GM19351 (cell line): ENCODE data around the gene STX5.
"Not testable (repeated sequence)": the region's sequence is repeated elsewhere in the genome, so short reads cannot be mapped to it uniquely, and the experiment has no call there.

Experiments used
- ATAC-seq: cut with Tn5 transposase; IDR thresholded peaks from one replicate; pipeline ENCODE4 v1.9.1; 2021; ENCODE audit warnings: mild to moderate bottlenecking, moderate library complexity; ENCODE audit not compliant: unreplicated experiment

STX5 gene, protein sequence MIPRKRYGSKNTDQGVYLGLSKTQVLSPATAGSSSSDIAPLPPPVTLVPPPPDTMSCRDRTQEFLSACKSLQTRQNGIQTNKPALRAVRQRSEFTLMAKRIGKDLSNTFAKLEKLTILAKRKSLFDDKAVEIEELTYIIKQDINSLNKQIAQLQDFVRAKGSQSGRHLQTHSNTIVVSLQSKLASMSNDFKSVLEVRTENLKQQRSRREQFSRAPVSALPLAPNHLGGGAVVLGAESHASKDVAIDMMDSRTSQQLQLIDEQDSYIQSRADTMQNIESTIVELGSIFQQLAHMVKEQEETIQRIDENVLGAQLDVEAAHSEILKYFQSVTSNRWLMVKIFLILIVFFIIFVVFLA

DNA sequence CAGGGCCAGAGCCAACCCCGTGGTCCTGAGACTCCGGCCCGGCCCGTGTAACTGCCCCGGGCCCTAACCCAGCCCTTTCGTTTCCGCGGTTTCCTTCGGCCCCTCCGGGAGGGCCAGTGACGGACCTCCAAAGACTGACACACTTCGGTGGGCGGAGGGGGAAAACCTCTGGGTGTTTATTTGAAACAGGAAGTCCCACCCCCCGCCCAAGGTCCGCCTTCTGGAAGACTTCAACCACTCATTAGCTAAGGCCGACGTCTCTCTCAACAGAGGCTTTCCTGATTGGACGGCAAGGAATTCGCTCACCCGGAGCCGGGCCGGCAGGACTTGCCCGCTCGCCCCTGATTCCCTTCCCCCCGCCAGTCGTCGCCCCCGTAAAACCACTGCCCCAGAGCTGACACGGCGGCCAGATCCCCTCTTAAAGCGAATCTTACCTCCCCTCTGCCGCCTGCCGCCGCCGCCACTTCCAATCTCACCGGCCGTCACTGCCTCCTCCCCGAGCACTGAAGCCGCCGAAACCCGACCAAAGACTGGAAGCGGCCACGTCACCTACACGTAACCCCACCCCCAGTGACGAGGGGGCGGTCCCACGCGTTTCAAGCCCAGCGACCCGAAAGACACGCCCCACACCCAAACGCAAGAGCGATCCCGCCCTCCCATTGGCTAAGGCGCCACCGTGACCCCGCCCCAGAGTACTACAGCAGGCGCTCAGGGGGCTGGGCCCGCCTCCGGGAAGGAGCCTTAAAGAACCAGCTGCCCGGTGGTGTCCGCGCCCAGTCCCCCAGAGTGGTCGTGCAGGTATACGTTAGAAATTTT, at the start of gene STX5:
STX5 (minus strand) TSS at position 532 of the 816 bp plus-strand sequence. CDS start 808 bp downstream, outside the sequence.
- peak; percentile 90 for ATAC-seq

DNA sequence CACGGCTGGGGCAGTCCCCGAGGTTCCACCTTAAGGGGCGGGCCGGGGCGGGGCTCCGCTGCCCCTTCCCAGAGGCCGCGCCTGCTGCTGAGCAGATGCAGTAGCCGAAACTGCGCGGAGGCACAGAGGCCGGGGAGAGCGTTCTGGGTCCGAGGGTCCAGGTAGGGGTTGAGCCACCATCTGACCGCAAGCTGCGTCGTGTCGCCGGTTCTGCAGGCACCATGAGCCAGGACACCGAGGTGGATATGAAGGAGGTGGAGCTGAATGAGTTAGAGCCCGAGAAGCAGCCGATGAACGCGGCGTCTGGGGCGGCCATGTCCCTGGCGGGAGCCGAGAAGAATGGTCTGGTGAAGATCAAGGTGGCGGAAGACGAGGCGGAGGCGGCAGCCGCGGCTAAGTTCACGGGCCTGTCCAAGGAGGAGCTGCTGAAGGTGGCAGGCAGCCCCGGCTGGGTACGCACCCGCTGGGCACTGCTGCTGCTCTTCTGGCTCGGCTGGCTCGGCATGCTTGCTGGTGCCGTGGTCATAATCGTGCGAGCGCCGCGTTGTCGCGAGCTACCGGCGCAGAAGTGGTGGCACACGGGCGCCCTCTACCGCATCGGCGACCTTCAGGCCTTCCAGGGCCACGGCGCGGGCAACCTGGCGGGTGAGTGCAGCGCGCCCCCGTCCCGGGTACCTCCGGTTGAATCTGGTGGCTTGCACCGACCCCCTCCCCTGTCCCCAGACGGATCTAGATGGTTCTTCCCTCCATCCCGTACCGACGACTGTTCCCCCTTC, 49.1 kb upstream of the STX5 start, which contains the start of gene SLC3A2:
SLC3A2 (plus strand) TSS at position 94 of the 776 bp plus-strand sequence; CDS start at position 222, 128 bp downstream.
- peak; percentile 72 for ATAC-seq

DNA sequence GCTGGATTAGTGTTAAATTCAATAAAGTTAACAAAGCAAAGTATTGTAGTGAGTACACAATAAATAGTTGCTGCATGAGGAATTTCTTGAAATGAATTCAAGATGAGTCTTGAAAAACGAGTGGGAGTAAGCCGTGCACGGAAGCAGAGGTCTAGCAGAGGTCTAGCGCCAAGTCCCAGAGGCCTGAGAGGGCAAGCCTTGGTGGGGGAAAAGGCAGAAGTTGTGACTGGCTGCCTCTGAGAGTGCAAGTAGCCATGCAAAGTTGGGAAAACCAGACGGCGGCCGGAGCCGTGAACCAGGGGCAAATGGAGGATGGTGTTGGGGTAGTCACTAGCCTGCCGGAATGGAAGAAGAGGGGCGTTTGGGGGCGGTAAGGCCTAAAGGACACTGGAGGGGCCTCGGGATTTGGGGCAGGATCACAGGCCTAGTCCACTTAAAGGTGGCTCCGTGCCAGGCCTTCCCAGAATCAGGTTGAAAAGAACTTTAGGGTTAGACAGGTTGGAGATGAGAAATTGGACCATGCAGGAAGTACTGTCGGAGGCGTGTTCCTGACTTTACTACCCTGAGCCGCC, 48.5 kb upstream of the STX5 start:
- ATAC-seq: peak; percentile 29

DNA sequence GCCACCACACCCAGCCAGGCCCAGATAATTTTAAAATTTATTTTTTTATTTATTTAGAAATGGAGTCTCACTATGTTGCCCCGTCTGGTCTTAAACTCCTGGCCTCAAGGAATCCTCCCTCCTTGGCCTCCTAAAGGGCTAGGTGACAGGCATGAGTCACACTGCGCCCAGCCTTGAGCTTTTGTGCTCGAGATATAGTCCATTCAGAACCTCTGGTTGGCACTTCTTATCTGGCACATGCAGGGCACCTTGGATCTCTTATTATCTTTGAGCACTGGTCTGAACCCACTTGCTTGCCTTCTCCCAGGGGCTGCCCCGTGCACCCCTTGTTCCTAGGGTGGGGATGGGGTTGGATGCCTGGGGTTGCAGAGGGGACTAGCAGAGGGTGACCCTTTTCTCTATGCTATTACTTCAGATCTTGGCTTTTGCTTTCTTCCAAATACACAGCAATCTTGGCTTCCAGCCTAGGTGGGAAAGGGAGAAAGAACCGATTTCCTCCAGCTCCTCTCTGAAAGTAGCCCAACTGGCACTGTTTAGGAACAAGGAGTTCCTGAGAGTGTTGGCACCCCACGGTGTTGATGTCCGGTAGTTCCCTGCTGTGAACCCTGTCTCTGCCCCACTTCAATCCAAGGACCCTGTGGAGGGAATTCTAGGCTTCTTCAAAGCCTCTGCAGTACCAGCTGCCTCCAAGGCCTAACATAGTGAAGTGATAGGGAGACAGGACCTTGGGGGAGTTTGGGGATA, 47.6 kb upstream of the STX5 start:
- no peak for ATAC-seq

DNA sequence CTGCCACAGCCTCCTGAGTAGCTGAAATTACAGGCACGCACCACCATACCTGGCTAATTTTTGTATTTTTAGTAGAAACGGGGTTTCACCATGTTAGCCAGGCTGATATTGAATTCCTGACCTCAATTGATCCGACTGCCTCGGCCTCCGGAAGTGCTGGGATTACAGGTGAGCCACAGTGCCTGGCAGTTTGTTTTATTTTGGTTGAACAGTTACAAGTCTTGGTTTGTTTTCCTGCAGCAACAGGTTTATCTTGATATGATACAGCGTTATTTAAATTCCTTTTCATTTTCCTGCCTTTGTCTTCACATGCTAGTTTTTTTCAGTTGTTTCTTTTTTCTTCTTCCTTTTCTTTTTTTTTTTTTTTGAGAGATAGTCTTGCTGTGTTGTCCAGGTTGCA, 44.9 kb upstream of the STX5 start:
- ATAC-seq: no peak

DNA sequence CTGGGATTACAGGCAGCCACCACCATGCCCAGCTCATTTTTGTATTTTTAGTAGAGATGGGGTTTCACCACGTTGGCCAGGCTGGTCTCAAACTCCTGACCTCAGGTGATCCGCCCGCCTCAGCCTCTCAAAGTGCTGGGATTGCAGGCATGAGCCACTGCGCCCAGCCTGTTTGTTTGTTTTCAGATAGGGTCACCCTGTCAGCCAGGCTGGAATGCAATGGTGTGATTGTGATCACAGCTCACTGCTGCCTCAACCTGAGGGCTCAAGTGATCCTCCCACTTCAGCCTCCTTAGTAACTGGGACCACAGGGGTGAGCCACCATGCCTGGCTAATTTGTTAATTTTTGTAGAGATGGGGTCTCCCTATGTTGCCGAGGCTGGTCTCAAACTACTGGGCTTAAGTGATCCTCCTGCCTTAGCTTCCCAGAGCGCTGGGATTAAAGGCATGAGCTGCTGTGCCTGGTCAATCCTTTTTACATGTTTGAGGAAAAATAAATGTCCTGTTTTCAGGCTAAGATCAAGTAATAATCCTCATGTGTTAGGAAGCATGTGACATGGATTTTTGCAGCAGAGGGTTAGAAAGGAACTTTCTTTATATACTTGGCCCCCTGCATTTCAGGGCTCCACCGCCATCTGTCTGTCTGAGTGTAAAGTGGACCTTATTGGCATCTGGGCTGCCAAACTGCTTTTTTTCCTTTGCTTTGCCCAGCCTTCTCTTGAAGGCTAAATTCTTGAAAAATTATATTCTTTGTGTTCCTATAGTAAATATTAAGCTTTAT, 44.0 kb upstream of the STX5 start:
- no peak for ATAC-seq

DNA sequence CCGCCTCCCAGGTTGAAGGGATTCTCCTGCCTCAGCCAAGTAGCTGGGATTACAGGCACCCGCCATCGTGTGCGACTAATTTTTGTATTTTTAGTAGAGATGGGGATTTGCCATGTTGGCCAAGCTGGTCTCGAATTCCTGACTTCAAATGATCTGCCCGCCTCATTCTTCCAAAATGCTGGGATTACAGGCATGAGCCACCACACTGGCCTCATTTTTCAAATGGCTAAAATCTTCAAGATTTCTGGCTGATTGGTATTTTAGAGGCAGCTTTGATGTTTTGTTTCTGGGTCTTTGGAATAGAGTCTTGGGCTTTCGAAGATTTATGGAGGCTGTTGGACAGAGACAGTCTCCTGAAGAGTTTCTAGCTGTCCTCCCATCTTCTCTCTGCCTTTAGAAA, 43.0 kb upstream of the STX5 start:
- ATAC-seq: no peak

DNA sequence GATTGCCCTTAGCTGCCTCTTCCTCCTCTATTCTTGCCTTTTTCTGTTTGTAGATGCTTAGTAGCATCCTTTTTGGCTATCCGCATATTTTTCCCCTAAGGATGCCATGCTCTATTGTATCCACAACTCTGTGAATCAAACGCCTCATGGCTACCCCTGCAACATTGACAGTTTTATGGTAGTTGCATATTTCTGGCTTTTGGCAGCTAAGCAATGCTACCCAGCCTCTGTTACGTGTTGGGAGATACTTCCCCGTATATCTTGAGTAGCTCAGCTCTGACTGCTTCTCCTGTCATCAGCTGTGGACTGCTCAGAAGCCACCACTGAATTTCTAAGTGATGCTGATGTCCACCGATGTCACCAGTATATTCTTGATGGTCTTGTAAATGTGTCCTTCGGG, 33.8 kb upstream of the STX5 start:
- no peak for ATAC-seq

DNA sequence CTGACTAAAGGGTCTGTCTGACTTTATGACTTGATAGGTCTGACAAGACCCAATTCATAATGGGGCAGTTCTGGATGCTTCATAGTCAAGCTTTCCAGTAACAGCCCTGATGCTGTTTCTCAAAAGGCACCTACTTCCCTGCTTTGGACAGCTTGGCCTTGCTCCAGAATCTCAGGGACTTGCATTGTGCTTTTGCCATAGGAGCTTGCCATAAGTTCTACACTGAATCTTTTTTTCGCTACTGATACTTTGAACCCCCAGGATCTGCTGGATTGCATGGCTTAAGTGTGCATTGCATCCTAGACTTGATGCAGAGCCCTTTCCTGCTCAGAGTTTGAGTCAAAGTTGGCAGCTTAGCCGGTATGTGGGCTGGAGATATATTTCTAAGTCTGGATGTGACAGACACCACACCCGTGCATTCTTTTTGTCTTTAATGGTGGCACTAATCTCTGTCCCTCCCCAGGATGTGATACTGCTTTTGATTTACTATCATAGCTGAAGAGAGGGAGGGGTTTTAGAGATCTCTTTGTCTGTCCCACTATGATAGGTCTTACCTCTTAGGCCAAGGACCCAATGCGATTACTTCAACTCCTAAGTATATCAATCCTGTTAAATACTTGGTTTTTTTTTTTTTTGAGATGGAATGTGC, 32.0 kb upstream of the STX5 start:
- ATAC-seq: no peak

DNA sequence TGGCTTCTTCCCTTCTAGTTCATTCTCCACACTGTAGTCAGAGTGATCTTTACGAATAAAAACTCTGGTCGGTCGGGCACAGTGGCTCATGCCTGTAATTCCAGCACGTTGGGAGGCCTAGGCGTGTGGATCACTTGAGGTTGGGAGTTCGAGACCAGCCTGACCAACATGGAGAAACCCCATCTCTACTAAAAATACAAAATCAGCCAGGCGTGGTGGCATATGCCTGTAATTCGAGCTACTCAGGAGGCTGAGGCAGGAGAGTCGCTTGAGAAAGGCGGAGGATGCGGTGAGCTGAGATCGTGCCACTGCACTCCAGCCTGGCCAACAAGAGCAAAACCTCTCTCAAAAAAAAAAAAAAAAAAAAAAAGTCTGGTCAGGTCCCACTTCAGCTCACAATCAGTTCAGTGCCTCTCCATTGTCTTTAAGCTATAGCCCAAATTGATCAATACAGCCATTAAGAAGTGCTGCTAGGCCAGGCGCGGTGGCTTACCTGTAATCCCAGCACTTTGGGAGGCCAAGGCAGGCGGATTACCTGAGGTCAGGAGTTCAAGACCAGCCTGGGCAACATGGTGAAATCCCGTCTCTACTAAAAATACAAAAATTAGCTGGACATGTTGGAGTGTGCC, 29.8 kb upstream of the STX5 start:
- not testable (repeated sequence) for ATAC-seq

DNA sequence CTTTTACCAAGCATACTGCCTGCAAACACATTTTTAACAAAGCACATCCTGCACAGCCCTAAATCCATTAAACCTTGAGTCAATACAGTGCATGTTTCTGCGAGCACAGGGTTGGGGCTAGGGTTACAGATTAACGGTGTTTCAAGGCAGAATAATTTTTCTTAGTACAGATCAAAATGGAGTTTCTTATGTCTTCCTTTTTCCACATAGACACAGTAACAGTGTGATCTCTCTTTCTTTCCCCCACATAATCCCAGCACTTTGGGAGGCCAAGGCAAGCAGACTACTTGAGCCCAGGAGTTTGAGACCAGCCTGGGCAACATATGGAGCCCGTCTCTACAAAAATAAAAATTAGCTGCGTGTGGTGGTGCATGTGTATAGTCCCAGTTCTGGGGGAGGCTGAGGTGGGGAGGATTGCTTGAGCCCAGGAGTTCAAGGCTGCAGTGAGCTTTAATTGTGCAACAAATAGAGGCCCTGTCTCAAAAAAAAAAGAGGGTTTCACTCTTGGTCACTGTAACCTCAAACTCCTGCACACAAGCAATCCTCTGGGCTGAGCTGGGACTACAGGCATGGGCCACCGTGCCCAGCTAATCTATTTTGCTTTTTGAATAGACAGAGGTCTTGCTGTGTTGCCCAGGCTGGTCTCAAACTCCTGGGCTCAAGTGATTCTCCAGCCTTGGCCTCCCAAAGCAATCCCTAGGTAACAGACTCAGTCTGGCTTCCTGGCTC, 29.1 kb upstream of the STX5 start:
- ATAC-seq: no peak

DNA sequence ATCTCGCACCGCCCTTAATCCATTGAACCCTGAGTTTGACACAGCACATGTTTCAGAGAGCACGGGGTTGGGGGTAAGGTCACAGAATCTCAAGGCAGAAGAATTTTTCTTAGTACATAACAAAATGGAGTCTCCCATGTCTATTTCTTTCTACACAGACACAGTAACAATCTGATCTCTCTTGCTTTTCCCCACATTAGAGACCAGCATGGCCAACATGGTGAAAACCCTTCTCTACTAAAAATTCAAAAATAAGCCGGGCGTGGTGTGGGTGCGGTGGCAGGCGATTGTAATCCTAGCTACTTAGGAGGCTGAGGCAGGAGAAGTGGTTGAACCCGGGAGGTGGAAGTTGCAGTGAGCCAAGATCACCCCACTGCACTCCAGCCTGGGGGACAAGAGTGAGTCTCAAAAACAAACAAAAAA, 27.4 kb upstream of the STX5 start:
- not testable (repeated sequence) for ATAC-seq

DNA sequence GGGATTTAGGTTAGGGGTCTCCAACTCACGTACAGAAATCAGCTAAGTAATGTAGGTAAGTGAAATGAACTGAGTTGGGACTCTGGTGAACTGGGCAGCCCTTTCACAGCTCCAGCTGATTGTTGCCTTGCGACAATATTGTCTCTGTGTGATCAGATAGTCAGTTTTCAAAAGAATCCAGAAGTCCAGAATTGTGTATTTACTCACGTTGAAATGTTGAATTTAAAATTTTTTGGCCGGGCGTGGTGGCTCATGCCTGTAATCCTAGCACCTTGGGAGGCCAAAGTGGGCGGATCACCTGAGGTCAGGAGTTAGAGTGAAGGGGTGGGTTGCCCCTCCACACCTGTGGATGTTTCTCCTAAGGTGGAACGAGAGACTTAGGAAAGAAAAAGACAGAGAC, 26.4 kb upstream of the STX5 start:
- ATAC-seq: no peak

DNA sequence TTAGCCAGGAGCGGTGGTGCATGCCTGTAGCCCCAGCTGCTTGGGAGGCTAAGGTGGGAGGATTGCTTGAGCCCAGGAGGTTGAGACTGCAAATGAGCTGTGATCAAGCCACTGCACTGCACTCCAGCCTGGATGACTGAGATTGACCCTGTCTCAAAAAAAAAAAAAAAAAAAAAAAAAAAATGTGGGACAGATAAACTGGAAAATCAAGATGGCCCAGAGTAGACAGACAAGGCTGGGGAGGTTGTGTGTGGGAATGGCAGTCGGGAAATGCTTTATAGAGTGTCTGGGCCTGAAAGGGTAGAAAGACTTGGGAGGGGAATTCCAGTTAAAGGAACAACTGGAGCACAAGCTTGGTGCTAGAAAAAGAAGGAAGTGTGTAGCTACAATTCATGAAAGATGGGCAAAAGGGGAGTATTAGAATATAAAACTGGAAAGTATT, 25.7 kb upstream of the STX5 start:
- ATAC-seq: no peak

DNA sequence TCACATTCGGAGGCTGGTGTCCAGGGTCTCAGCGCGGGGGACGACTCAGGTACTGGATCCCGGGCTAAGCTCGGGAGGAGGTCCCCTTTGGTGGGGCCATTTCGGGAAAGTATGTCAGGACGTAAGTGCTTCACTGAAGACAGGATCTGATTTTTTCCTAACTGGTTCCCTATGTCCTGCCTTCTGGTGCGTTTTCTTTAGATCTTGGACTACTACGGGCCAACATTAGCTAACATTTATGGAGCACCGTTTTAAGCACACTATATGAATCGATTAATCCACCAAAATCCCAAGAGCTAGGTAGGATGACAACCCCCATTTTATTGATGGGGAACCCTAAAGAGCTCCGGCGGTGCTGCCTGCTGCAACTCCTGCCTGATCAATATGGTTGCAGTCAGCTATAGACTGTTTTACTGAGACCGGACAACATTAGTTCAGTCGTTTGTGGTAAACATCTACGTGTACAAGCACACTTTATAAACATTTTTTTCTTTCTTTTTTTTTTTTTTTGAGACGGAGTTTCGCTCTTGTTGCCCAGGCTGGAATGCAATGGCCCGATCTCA, 24.6 kb upstream of the STX5 start:
- ATAC-seq: no peak

DNA sequence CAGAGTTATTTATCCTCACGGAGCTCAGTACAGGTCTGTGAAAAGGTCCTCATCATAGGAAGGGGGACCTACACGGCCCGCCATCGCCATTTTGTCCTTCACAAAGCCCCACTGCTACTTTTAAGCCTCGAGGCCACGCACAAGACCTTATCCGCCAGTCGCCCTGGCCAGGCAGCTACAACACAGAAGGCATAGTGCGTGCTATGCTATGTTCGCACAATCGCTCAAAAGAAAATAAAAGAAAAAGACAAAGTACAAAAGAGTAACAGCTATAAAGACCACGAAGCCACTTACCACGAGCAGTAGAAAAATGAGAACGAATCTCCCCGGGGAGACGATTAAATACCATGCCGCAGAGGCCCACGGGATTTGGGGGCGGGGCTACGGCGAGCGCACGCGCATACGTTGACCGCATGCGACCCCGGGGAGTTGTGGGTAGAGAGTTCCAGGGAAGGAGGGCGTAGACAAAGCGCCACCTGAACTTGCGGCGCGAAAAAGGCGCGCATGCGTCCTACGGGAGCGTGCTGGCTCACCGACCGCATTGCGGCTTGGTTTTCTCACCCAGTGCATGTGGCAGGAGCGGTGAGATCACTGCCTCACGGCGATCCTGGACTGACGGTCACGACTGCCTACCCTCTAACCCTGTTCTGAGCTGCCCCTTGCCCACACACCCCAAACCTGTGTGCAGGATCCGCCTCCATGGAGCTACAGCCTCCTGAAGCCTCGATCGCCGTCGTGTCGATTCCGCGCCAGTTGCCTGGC, 23.9 kb upstream of the STX5 start:
- ATAC-seq: peak; percentile 80
